ENCODE data around the gene WNT9B. TPM values are rescaled to one million over a fixed set of nuclear protein-coding genes. Genes with fewer than 3 reads are reported as not detected.

WNT9B gene
- total RNA-seq, 1 donor from 2014 or later, result not detected

- no peak for DNase-seq (ENCODE audit: low spot score)
- peaks cover 15% of the 10 kb centered on the region for H3K4me1 ChIP-seq
- H3K9ac ChIP-seq, result no peak overlapping the region
- H3K27me3 Mint-ChIP-seq (ENCODE audit: insufficient read depth, low read depth), result peaks cover 44% of the 10 kb centered on the region
- peak overlapping the region; percentile 79 for H3K4me3 Mint-ChIP-seq
- TF ChIP-seq EZH2 (IDR thresholded peaks at IDR 0.05) (no peak), EZH2phosphoT487 (IDR thresholded peaks at IDR 0.05) (no peak)
- TF ChIP-seq, protein P1, sequence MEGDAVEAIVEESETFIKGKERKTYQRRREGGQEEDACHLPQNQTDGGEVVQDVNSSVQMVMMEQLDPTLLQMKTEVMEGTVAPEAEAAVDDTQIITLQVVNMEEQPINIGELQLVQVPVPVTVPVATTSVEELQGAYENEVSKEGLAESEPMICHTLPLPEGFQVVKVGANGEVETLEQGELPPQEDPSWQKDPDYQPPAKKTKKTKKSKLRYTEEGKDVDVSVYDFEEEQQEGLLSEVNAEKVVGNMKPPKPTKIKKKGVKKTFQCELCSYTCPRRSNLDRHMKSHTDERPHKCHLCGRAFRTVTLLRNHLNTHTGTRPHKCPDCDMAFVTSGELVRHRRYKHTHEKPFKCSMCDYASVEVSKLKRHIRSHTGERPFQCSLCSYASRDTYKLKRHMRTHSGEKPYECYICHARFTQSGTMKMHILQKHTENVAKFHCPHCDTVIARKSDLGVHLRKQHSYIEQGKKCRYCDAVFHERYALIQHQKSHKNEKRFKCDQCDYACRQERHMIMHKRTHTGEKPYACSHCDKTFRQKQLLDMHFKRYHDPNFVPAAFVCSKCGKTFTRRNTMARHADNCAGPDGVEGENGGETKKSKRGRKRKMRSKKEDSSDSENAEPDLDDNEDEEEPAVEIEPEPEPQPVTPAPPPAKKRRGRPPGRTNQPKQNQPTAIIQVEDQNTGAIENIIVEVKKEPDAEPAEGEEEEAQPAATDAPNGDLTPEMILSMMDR (IDR thresholded peaks at IDR 0.05), result no peak
- peak overlapping the region; percentile 28 for H3K4me3 ChIP-seq
- H3K27me3 ChIP-seq, result peaks cover 98% of the 10 kb centered on the region
- H3K36me3 ChIP-seq, result no peaks in the 10 kb centered on the region
- peaks cover 5% of the 10 kb centered on the region for H3K36me3 Mint-ChIP-seq
- H3K4me2 ChIP-seq, result peak overlapping the region; percentile 75
- H3K9me3 ChIP-seq (ENCODE audit: low read depth), result no peaks in the 10 kb centered on the region
- no peaks in the 10 kb centered on the region for H3F3A ChIP-seq (ENCODE audit: low read depth)
- H3K79me2 ChIP-seq (ENCODE audit: low read depth), result no peaks in the 10 kb centered on the region
- H2AFZ ChIP-seq (replicated peaks), result no peak overlapping the region
- H3K27ac Mint-ChIP-seq, result peak overlapping the region; percentile 100
- H4K20me1 ChIP-seq (ENCODE audit: low read depth), result peaks cover 55% of the 10 kb centered on the region
- peaks cover 73% of the 10 kb centered on the region for H3K4me1 Mint-ChIP-seq
- H3K27ac ChIP-seq, result no peak overlapping the region
- H3K9me3 Mint-ChIP-seq, result peaks cover 2% of the 10 kb centered on the region
Measured at GRCh38 chr17:46831573-46832330, 19.6 kb upstream of the WNT9B start.

DNA sequence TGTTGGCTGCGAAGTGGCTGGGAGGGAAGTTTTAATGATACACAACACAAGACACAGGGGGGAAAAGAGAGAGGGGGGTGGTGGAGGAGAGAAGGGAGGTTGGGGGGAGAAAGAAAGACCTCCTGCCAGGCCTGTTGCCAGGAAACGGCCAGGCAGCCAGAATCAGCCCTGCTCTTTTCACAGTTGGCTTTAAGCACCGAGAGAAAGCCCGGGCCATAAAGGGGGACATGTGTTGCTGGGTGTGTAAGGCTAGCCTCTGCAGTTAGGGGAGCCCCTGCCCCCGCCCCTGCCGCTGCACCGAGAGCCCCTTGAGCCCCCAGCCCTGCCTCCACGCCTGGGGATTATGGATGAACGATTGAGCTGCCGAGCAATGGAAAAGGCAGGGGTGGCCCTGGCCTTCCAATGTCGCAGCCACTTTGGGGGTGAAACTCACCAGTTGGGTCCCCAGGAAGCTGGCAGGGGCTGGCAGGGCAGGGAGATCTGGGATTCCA, 19.0 kb upstream of the WNT9B start:
- no peaks in the 10 kb centered on the region for H3K36me3 ChIP-seq
- H3K9ac ChIP-seq, result no peak overlapping the region
- H3F3A ChIP-seq (ENCODE audit: low read depth), result no peaks in the 10 kb centered on the region
- Mint-ChIP-seq H3K27me3 (ENCODE audit: insufficient read depth, low read depth) (peaks cover 39% of the 10 kb centered on the region), H3K4me1 (peaks cover 71% of the 10 kb centered on the region), H3K9me3 (no peaks in the 10 kb centered on the region), H3K27ac (peak overlapping the region; percentile 100), H3K36me3 (peaks cover 3% of the 10 kb centered on the region), H3K4me3 (peak overlapping the region; percentile 79)
- H3K9me3 ChIP-seq (ENCODE audit: low read depth), result no peaks in the 10 kb centered on the region
- TF ChIP-seq EZH2 (IDR thresholded peaks at IDR 0.05), result no peak
- peak; percentile 88 for TF ChIP-seq EZH2phosphoT487 (IDR thresholded peaks at IDR 0.05)
- H3K4me2 ChIP-seq, result peak overlapping the region; percentile 75
- H4K20me1 ChIP-seq (ENCODE audit: low read depth), result peaks cover 55% of the 10 kb centered on the region
- H3K27me3 ChIP-seq, result peaks cover 93% of the 10 kb centered on the region
- H3K79me2 ChIP-seq (ENCODE audit: low read depth), result no peaks in the 10 kb centered on the region
- no peak overlapping the region for H3K27ac ChIP-seq
- H3K4me3 ChIP-seq, result peak overlapping the region; percentile 28
- H2AFZ ChIP-seq (replicated peaks), result no peak overlapping the region
- DNase-seq (ENCODE audit: low spot score), result peak; percentile 85
- H3K4me1 ChIP-seq, result peaks cover 15% of the 10 kb centered on the region

- no peaks in the 10 kb centered on the region for H3K79me2 ChIP-seq (ENCODE audit: low read depth)
- peak; percentile 33 for DNase-seq (ENCODE audit: low spot score)
- Mint-ChIP-seq H3K36me3 (no peaks in the 10 kb centered on the region), H3K4me1 (peaks cover 69% of the 10 kb centered on the region), H3K9me3 (no peaks in the 10 kb centered on the region), H3K27me3 (ENCODE audit: insufficient read depth, low read depth) (peaks cover 37% of the 10 kb centered on the region), H3K27ac (peak overlapping the region; percentile 100), H3K4me3 (peak overlapping the region; percentile 79)
- peak overlapping the region; percentile 75 for H3K4me2 ChIP-seq
- H3F3A ChIP-seq (ENCODE audit: low read depth), result no peaks in the 10 kb centered on the region
- TF ChIP-seq EZH2phosphoT487 (IDR thresholded peaks at IDR 0.05), result no peak
- TF ChIP-seq, protein P1 (IDR thresholded peaks at IDR 0.05), result no peak
- no peak for TF ChIP-seq EZH2 (IDR thresholded peaks at IDR 0.05)
- no peak overlapping the region for H3K9ac ChIP-seq
- no peak overlapping the region for H3K27ac ChIP-seq
- peaks cover 15% of the 10 kb centered on the region for H3K4me1 ChIP-seq
- no peaks in the 10 kb centered on the region for H3K36me3 ChIP-seq
- no peak overlapping the region for H3K4me3 ChIP-seq
- H2AFZ ChIP-seq (replicated peaks), result no peak overlapping the region
- H4K20me1 ChIP-seq (ENCODE audit: low read depth), result peaks cover 55% of the 10 kb centered on the region
- H3K27me3 ChIP-seq, result peaks cover 85% of the 10 kb centered on the region
- no peaks in the 10 kb centered on the region for H3K9me3 ChIP-seq (ENCODE audit: low read depth)
Measured at GRCh38 chr17:46832945-46833839, 18.2 kb upstream of the WNT9B start.
